Embryonic facial prominence (tissue), 1 donor: ENCODE measurements around the gene CPLX3.

Experiments used
- DNase-seq: peaks from one replicate; pipeline ENCODE4 v3.0.0-alpha.2; 2016; ENCODE audit errors: extremely low spot score

Gene CPLX3

GRCh38 chr15:74844319-74845207 is 18.1 kb downstream of the CPLX3 start:
- DNase-seq, result no peak

- no peak for DNase-seq
Observed at GRCh38 chr15:74845208-74845568, 18.8 kb downstream of the CPLX3 start.

- no peak for DNase-seq
Observed at GRCh38 chr15:74845581-74845980, 19.2 kb downstream of the CPLX3 start.

GRCh38 chr15:74847432-74847831 is 21.0 kb downstream of the CPLX3 start:
- DNase-seq, result no peak

GRCh38 chr15:74850393-74850792 is 24.0 kb downstream of the CPLX3 start:
- no peak for DNase-seq

- DNase-seq, result no peak
Observed at GRCh38 chr15:74851960-74852359, 25.5 kb downstream of the CPLX3 start.

GRCh38 chr15:74854453-74855022 is 28.1 kb downstream of the CPLX3 start:
- DNase-seq, result no peak

- DNase-seq, result no peak
Observed at GRCh38 chr15:74855857-74856256, 29.4 kb downstream of the CPLX3 start.

GRCh38 chr15:74856537-74856936 is 30.1 kb downstream of the CPLX3 start:
- no peak for DNase-seq

GRCh38 chr15:74857082-74857655 is 30.7 kb downstream of the CPLX3 start:
- DNase-seq, result no peak

- no peak for DNase-seq
Observed at GRCh38 chr15:74857671-74858368, 31.4 kb downstream of the CPLX3 start.

- DNase-seq, result no peak
Observed at GRCh38 chr15:74858369-74858740, 31.9 kb downstream of the CPLX3 start.

GRCh38 chr15:74863239-74864056 is 37.0 kb downstream of the CPLX3 start:
- DNase-seq, result no peak

- DNase-seq, result no peak
Observed at GRCh38 chr15:74864296-74864695, 37.9 kb downstream of the CPLX3 start.

GRCh38 chr15:74865316-74865715 is 38.9 kb downstream of the CPLX3 start:
- no peak for DNase-seq

GRCh38 chr15:74866090-74866489 is 39.7 kb downstream of the CPLX3 start:
- no peak for DNase-seq

- DNase-seq, result no peak
Observed at GRCh38 chr15:74867466-74868038, 41.1 kb downstream of the CPLX3 start.

GRCh38 chr15:74868059-74868458 is 41.6 kb downstream of the CPLX3 start:
- DNase-seq, result no peak

- no peak for DNase-seq
Observed at GRCh38 chr15:74869372-74869725, 42.9 kb downstream of the CPLX3 start.

GRCh38 chr15:74869726-74870407 is 43.4 kb downstream of the CPLX3 start:
- DNase-seq, result no peak
